ENCODE data around the gene RGMA.
A peak's percentile ranks its signal among the peaks of the same experiment; 100 is the strongest.

Gene RGMA

GRCh38 chr15:93051236-93052089 lies 37.5 kb downstream of the RGMA start:
- no peak for TF ChIP-seq CTCF (IDR thresholded peaks at IDR 0.05; ENCODE audit: low read depth, low read length)
- H3K4me3 ChIP-seq (replicated peaks in 1 of 2; ENCODE audit: low read depth in 2 of 2, low read length in 2 of 2): no peak overlapping the region
- DNase-seq (ENCODE audit: low read depth in 2 of 2): no peak

DNA sequence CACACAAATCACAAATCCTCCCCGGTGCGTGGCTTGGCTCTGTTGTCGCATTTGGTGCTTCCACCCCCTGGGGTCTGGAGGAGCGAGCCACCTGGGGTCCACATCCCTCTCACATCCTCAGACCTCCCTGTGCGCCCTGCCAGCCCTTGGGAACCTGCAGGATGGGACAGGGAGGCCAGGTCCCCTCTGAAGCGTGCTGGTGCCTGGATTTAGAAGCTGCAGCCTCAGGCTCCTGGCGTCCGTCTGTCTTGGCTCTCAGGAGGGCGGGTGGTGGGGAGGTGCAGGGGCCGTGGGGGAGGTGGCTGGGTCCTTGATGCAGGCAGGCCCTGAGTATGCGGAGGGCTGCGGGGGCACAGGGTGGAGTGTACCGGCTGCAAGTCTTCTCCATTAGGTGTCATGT lies 38.4 kb downstream of the RGMA start:
- no peak for TF ChIP-seq CTCF (IDR thresholded peaks at IDR 0.05; ENCODE audit: low read depth, low read length)
- H3K4me3 ChIP-seq (replicated peaks in 1 of 2; ENCODE audit: low read depth in 2 of 2, low read length in 2 of 2): no peak overlapping the region

DNA sequence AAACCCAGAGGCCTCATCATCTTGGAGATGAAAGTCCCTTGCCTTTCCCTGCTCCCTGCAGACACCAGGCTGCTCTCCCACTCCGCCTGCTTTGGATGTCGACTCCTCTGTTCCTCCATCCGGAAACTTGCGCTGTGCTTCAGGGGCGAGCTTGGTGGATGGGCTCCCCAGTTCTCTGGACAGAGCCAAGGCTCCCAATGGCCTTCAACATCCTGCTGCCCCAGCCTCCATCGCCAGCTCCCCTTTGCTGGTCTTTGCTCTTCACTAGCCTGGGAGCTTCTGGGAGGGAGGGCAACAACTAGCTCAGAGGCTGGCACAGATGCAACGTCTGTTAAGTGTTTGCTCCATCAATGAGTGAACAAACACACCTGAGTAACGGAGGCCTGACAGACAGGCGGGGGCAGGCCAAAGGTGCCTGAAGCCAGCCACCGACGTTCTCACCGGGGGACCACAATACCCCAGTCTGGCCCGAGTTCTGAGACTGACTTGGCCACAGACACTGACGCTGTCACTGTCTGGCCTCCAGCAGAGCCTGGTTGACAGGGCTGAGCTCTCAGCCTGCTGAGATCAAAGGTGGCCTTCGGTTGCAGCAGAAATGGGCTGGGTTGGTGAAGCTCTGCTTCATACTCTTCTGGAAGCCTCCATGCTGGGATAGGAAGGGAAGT lies 39.0 kb downstream of the RGMA start:
- H3K4me3 ChIP-seq (replicated peaks in 1 of 2; ENCODE audit: low read depth in 2 of 2, low read length in 2 of 2): no peak overlapping the region
- no peak for TF ChIP-seq CTCF (IDR thresholded peaks at IDR 0.05; ENCODE audit: low read depth, low read length)
- no peak for DNase-seq (ENCODE audit: low read depth in 2 of 2)

More for the DNA sequence above, 38.4 kb downstream of the RGMA start:
- DNase-seq (ENCODE audit: low read depth in 2 of 2): no peak

GRCh38 chr15:93049233-93049632 lies 39.8 kb downstream of the RGMA start:
- no peak for TF ChIP-seq CTCF (IDR thresholded peaks at IDR 0.05; ENCODE audit: low read depth, low read length)
- H3K4me3 ChIP-seq (replicated peaks in 1 of 2; ENCODE audit: low read depth in 2 of 2, low read length in 2 of 2): no peak overlapping the region
- DNase-seq (ENCODE audit: low read depth in 2 of 2): no peak

- TF ChIP-seq CTCF (IDR thresholded peaks at IDR 0.05; ENCODE audit: low read depth, low read length): no peak
- DNase-seq (ENCODE audit: low read depth in 2 of 2): peak in 1 of 2 donors; percentile 62
- H3K4me3 ChIP-seq (replicated peaks in 1 of 2; ENCODE audit: low read depth in 2 of 2, low read length in 2 of 2): no peak overlapping the region
These were observed 40.3 kb downstream of the RGMA start for GRCh38 chr15:93048759-93049161.

DNA sequence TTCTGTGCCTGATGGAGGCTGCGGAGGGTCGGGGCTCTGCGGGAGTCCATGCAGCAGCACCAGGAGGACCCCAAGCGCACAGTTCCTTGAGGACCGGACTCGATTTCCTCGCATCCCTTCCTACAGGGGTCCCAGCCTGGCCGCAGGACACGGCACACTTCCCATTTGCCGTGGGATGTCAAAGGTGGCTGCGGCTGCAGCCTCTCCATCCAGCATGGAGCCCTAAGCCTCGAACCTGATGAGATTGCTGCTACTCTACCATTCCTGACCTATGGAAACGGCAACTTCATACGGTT lies 40.6 kb downstream of the RGMA start:
- no peak overlapping the region for H3K4me3 ChIP-seq (replicated peaks in 1 of 2; ENCODE audit: low read depth in 2 of 2, low read length in 2 of 2)
- no peak for TF ChIP-seq CTCF (IDR thresholded peaks at IDR 0.05; ENCODE audit: low read depth, low read length)
- DNase-seq (ENCODE audit: low read depth in 2 of 2): no peak

Data from cardiac fibroblast (primary cell).